ENCODE measurements around the gene SLC47A2.

SLC47A2 gene

GRCh38 chr17:19647697-19648474, 68.5 kb downstream of the SLC47A2 start:
- DNase-seq: peak in 48 of 56 donors; percentile 27 to 93 (median 72)

- no peak for DNase-seq
Measured at GRCh38 chr17:19646788-19647696, 69.3 kb downstream of the SLC47A2 start.

GRCh38 chr17:19645734-19646201, 70.6 kb downstream of the SLC47A2 start:
- DNase-seq: peak in 38 of 56 donors; percentile 5 to 69 (median 32)

GRCh38 chr17:19644493-19645210, 71.7 kb downstream of the SLC47A2 start:
- no peak for DNase-seq

- no peak for DNase-seq
Measured at GRCh38 chr17:19642373-19642893, 74.0 kb downstream of the SLC47A2 start.

- DNase-seq: no peak
Measured at GRCh38 chr17:19641687-19642372, 74.6 kb downstream of the SLC47A2 start.

GRCh38 chr17:19631905-19632304, 84.5 kb downstream of the SLC47A2 start:
- no peak for DNase-seq

GRCh38 chr17:19630661-19631060, 85.7 kb downstream of the SLC47A2 start:
- no peak for DNase-seq

- DNase-seq: no peak
Measured at GRCh38 chr17:19630035-19630434, 86.3 kb downstream of the SLC47A2 start.

- DNase-seq: no peak
Measured at GRCh38 chr17:19629449-19629848, 86.9 kb downstream of the SLC47A2 start.
